Measurements from ENCODE around the gene KCNE2.

Gene KCNE2

GRCh38 chr21:34353182-34353581, 10.6 kb upstream of the KCNE2 start:
- Histone ChIP-seq H3K9ac (ENCODE audit: low read depth, low read length) (no peak overlapping the region), H3K4me3 (ENCODE audit: low read length) (no peak overlapping the region), H3K27me3 (ENCODE audit: insufficient read depth, low read length) (no peaks in the 10 kb centered on the region), H3K36me3 (ENCODE audit: insufficient read depth, low read length) (no peaks in the 10 kb centered on the region), H3K9me3 (ENCODE audit: insufficient read depth, low read depth, low read length) (no peaks in the 10 kb centered on the region), H3K27ac (ENCODE audit: low read depth, low read length) (no peak overlapping the region), H3K4me1 (ENCODE audit: insufficient read depth, low read length) (no peaks in the 10 kb centered on the region)
- WGBS = 100% methylated on average over 3 of the region's 6 CpGs

GRCh38 chr21:34354836-34355235, 9.0 kb upstream of the KCNE2 start:
- Histone ChIP-seq H3K27ac (ENCODE audit: low read depth, low read length) (no peak overlapping the region), H3K9ac (ENCODE audit: low read depth, low read length) (no peak overlapping the region), H3K4me1 (ENCODE audit: insufficient read depth, low read length) (no peaks in the 10 kb centered on the region), H3K4me3 (ENCODE audit: low read length) (no peak overlapping the region), H3K9me3 (ENCODE audit: insufficient read depth, low read depth, low read length) (peaks cover 6% of the 10 kb centered on the region; the same call in 1 of the 2 replicates), H3K27me3 (ENCODE audit: insufficient read depth, low read length) (no peaks in the 10 kb centered on the region), H3K36me3 (ENCODE audit: insufficient read depth, low read length) (no peaks in the 10 kb centered on the region)
- 89% methylated on average over 4 of the region's 4 CpGs for WGBS

- Histone ChIP-seq H3K4me1 (ENCODE audit: insufficient read depth, low read length) (no peaks in the 10 kb centered on the region), H3K27ac (ENCODE audit: low read depth, low read length) (no peak overlapping the region), H3K27me3 (ENCODE audit: insufficient read depth, low read length) (no peaks in the 10 kb centered on the region), H3K4me3 (ENCODE audit: low read length) (no peak overlapping the region), H3K9ac (ENCODE audit: low read depth, low read length) (no peak overlapping the region), H3K9me3 (ENCODE audit: insufficient read depth, low read depth, low read length) (peaks cover 6% of the 10 kb centered on the region; the same call in 1 of the 2 replicates), H3K36me3 (ENCODE audit: insufficient read depth, low read length) (no peaks in the 10 kb centered on the region)
- 97% methylated on average over 5 of the region's 5 CpGs for WGBS
These were observed 8.2 kb upstream of the KCNE2 start for GRCh38 chr21:34355570-34355969.

GRCh38 chr21:34357889-34358288, 5.9 kb upstream of the KCNE2 start:
- H3K27me3 ChIP-seq (ENCODE audit: insufficient read depth, low read length) = no peaks in the 10 kb centered on the region
- 77% methylated on average over 2 of the region's 2 CpGs for WGBS
- H3K9me3 ChIP-seq (ENCODE audit: insufficient read depth, low read depth, low read length) = peaks cover 6% of the 10 kb centered on the region; the same call in 1 of the 2 replicates
- no peak overlapping the region for H3K27ac ChIP-seq (ENCODE audit: low read depth, low read length)
- no peaks in the 10 kb centered on the region for H3K36me3 ChIP-seq (ENCODE audit: insufficient read depth, low read length)
- no peak overlapping the region for H3K9ac ChIP-seq (ENCODE audit: low read depth, low read length)
- no peaks in the 10 kb centered on the region for H3K4me1 ChIP-seq (ENCODE audit: insufficient read depth, low read length)
- no peak overlapping the region for H3K4me3 ChIP-seq (ENCODE audit: low read length)

GRCh38 chr21:34358866-34359265, 4.9 kb upstream of the KCNE2 start:
- WGBS = no CpG with 5 or more reads among the region's 1 CpG
- H3K9ac ChIP-seq (ENCODE audit: low read depth, low read length) = no peak overlapping the region
- H3K4me1 ChIP-seq (ENCODE audit: insufficient read depth, low read length) = no peaks in the 10 kb centered on the region
- H3K9me3 ChIP-seq (ENCODE audit: insufficient read depth, low read depth, low read length) = peaks cover 6% of the 10 kb centered on the region; the same call in 1 of the 2 replicates
- no peaks in the 10 kb centered on the region for H3K36me3 ChIP-seq (ENCODE audit: insufficient read depth, low read length)
- H3K27me3 ChIP-seq (ENCODE audit: insufficient read depth, low read length) = no peaks in the 10 kb centered on the region
- H3K27ac ChIP-seq (ENCODE audit: low read depth, low read length) = no peak overlapping the region
- no peak overlapping the region for H3K4me3 ChIP-seq (ENCODE audit: low read length)

- no peak overlapping the region for H3K9ac ChIP-seq (ENCODE audit: low read depth, low read length)
- H3K4me1 ChIP-seq (ENCODE audit: insufficient read depth, low read length) = no peaks in the 10 kb centered on the region
- H3K27ac ChIP-seq (ENCODE audit: low read depth, low read length) = no peak overlapping the region
- H3K36me3 ChIP-seq (ENCODE audit: insufficient read depth, low read length) = no peaks in the 10 kb centered on the region
- 97% methylated on average over 12 of the region's 12 CpGs for WGBS
- H3K27me3 ChIP-seq (ENCODE audit: insufficient read depth, low read length) = no peaks in the 10 kb centered on the region
- H3K4me3 ChIP-seq (ENCODE audit: low read length) = no peak overlapping the region
- H3K9me3 ChIP-seq (ENCODE audit: insufficient read depth, low read depth, low read length) = peaks cover 6% of the 10 kb centered on the region; the same call in 1 of the 2 replicates
These were observed 3.1 kb upstream of the KCNE2 start for GRCh38 chr21:34360488-34361241.

GRCh38 chr21:34362136-34362444, 1.7 kb upstream of the KCNE2 start:
- H3K4me3 ChIP-seq (ENCODE audit: low read length) = no peak overlapping the region
- no peaks in the 10 kb centered on the region for H3K27me3 ChIP-seq (ENCODE audit: insufficient read depth, low read length)
- H3K4me1 ChIP-seq (ENCODE audit: insufficient read depth, low read length) = peaks cover 2% of the 10 kb centered on the region; the same call in 1 of the 2 replicates
- no peak overlapping the region for H3K9ac ChIP-seq (ENCODE audit: low read depth, low read length)
- peaks cover 6% of the 10 kb centered on the region; the same call in 1 of the 2 replicates for H3K9me3 ChIP-seq (ENCODE audit: insufficient read depth, low read depth, low read length)
- no peaks in the 10 kb centered on the region for H3K36me3 ChIP-seq (ENCODE audit: insufficient read depth, low read length)
- no peak overlapping the region for H3K27ac ChIP-seq (ENCODE audit: low read depth, low read length)
- WGBS = 45% methylated on average over 2 of the region's 3 CpGs

- H3K9ac ChIP-seq (ENCODE audit: low read depth, low read length) = no peak overlapping the region
- no peaks in the 10 kb centered on the region for H3K36me3 ChIP-seq (ENCODE audit: insufficient read depth, low read length)
- H3K4me1 ChIP-seq (ENCODE audit: insufficient read depth, low read length) = peaks cover 6% of the 10 kb centered on the region; the same call in 1 of the 2 replicates
- no peaks in the 10 kb centered on the region for H3K27me3 ChIP-seq (ENCODE audit: insufficient read depth, low read length)
- 94% methylated on average over 3 of the region's 3 CpGs for WGBS
- no peak overlapping the region for H3K27ac ChIP-seq (ENCODE audit: low read depth, low read length)
- no peak overlapping the region for H3K4me3 ChIP-seq (ENCODE audit: low read length)
- peaks cover 6% of the 10 kb centered on the region; the same call in 1 of the 2 replicates for H3K9me3 ChIP-seq (ENCODE audit: insufficient read depth, low read depth, low read length)
These were observed 1.1 kb upstream of the KCNE2 start for GRCh38 chr21:34362670-34363069.

GRCh38 chr21:34364921-34365320, 1.1 kb downstream of the KCNE2 start:
- Histone ChIP-seq H3K4me1 (ENCODE audit: insufficient read depth, low read length) (peaks cover 8% of the 10 kb centered on the region; the same call in 1 of the 2 replicates), H3K9ac (ENCODE audit: low read depth, low read length) (no peak overlapping the region), H3K27ac (ENCODE audit: low read depth, low read length) (no peak overlapping the region), H3K27me3 (ENCODE audit: insufficient read depth, low read length) (no peaks in the 10 kb centered on the region), H3K4me3 (ENCODE audit: low read length) (no peak overlapping the region), H3K36me3 (ENCODE audit: insufficient read depth, low read length) (no peaks in the 10 kb centered on the region), H3K9me3 (ENCODE audit: insufficient read depth, low read depth, low read length) (no peaks in the 10 kb centered on the region)

- Histone ChIP-seq H3K9me3 (ENCODE audit: insufficient read depth, low read depth, low read length) (no peaks in the 10 kb centered on the region), H3K36me3 (ENCODE audit: insufficient read depth, low read length) (no peaks in the 10 kb centered on the region), H3K4me3 (ENCODE audit: low read length) (no peak overlapping the region), H3K27me3 (ENCODE audit: insufficient read depth, low read length) (no peaks in the 10 kb centered on the region), H3K27ac (ENCODE audit: low read depth, low read length) (no peak overlapping the region), H3K9ac (ENCODE audit: low read depth, low read length) (no peak overlapping the region), H3K4me1 (ENCODE audit: insufficient read depth, low read length) (peaks cover 8% of the 10 kb centered on the region; the same call in 1 of the 2 replicates)
- 82% methylated on average over 6 of the region's 6 CpGs for WGBS
These were observed 2.0 kb downstream of the KCNE2 start for GRCh38 chr21:34365809-34366208.

- no peak overlapping the region for H3K4me3 ChIP-seq (ENCODE audit: low read length)
- H3K9ac ChIP-seq (ENCODE audit: low read depth, low read length) = no peak overlapping the region
- no peaks in the 10 kb centered on the region for H3K27me3 ChIP-seq (ENCODE audit: insufficient read depth, low read length)
- no peaks in the 10 kb centered on the region for H3K9me3 ChIP-seq (ENCODE audit: insufficient read depth, low read depth, low read length)
- no peak overlapping the region for H3K27ac ChIP-seq (ENCODE audit: low read depth, low read length)
- 66% methylated on average over 3 of the region's 3 CpGs for WGBS
- H3K4me1 ChIP-seq (ENCODE audit: insufficient read depth, low read length) = peaks cover 10% of the 10 kb centered on the region
- H3K36me3 ChIP-seq (ENCODE audit: insufficient read depth, low read length) = no peaks in the 10 kb centered on the region
These were observed 3.6 kb downstream of the KCNE2 start for GRCh38 chr21:34367320-34367935.
